Smooth muscle cell (in vitro differentiated cells): ENCODE measurements around the gene CNOT10. TPM values are rescaled to one million over a fixed set of nuclear protein-coding genes. Genes with fewer than 3 reads are reported as not detected.
A peak's percentile ranks its signal among the peaks of the same experiment; 100 is the strongest.
"Not testable (repeated sequence)": the region's sequence is repeated elsewhere in the genome, so short reads cannot be mapped to it uniquely, and the experiment has no call there.

Source experiments
- DNase-seq: peaks from one replicate; lab custom pipeline; 2025; ENCODE audit not compliant: unreplicated experiment; lab: John Stamatoyannopoulos, UW
- H2AFZ ChIP-seq: fragments of 200-600 bp; sonication (generic); 2 replicates; pipeline ENCODE4 v1.6.0; 2016; ENCODE audit warnings: antibody characterized with exemption, low read depth, mild to moderate bottlenecking
- H3F3A ChIP-seq: fragments of 200-600 bp; sonication (generic); 2 replicates; pipeline ENCODE4 v1.6.0; 2017; ENCODE audit warnings: antibody characterized with exemption, low read depth
- H3K27ac ChIP-seq: fragments of 200-600 bp; sonication (generic); 2 replicates; pipeline ENCODE4 v1.5.1; 2016; ENCODE audit warnings: low read depth, mild to moderate bottlenecking
- H3K27me3 ChIP-seq: fragments of 200-600 bp; sonication (generic); 2 replicates; pipeline ENCODE4 v1.6.1; 2016; ENCODE audit warnings: low read depth, mild to moderate bottlenecking
- H3K36me3 ChIP-seq: fragments of 200-600 bp; sonication (generic); 2 replicates; pipeline ENCODE4 v1.5.1; 2016; ENCODE audit warnings: low read depth
- H3K4me1 ChIP-seq: fragments of 200-600 bp; sonication (generic); 2 replicates; pipeline ENCODE4 v1.5.1; 2016; ENCODE audit warnings: low read depth
- H3K4me2 ChIP-seq: fragments of 200-600 bp; sonication (generic); 2 replicates; pipeline ENCODE4 v1.6.0; 2016; ENCODE audit warnings: mild to moderate bottlenecking
- H3K4me3 ChIP-seq: fragments of 200-600 bp; sonication (generic); 2 replicates; pipeline ENCODE4 v1.5.1; 2016; ENCODE audit warnings: mild to moderate bottlenecking
- H3K79me2 ChIP-seq: fragments of 200-600 bp; sonication (generic); 2 replicates; pipeline ENCODE4 v1.6.0; 2016; ENCODE audit warnings: low read depth, mild to moderate bottlenecking
- H3K9ac ChIP-seq: fragments of 200-600 bp; sonication (generic); 2 replicates; pipeline ENCODE4 v1.6.0; 2016; ENCODE audit warnings: low read depth
- H3K9me3 ChIP-seq: fragments of 200-600 bp; sonication (generic); replicated peaks from 2 replicates; pipeline ENCODE4 v1.5.1; 2016; ENCODE audit warnings: low read depth
- H4K20me1 ChIP-seq: fragments of 200-600 bp; sonication (generic); 2 replicates; pipeline ENCODE4 v1.6.0; 2016; ENCODE audit warnings: low read depth
- WGBS: methylation state at CpG from one replicate; pipeline ENCODE4 v1.1.7; 2016; ENCODE audit warnings: low lambda C conversion rate; 5-methylcytosine and 5-hydroxymethylcytosine counted together
- polyA plus RNA-seq: library from polyadenylated mRNA; unstranded; fragments of >200 nt; fragmentation: Nextera tagmentation; extraction: Ambion mirVana; gene quantifications from 2 replicates; pipeline ENCODE4 v1.2.1, GENCODE V29; 2016
- total RNA-seq: library from RNA; depleted of rRNA; stranded (reverse); fragments of >200 nt; gene quantifications from 2 replicates; pipeline ENCODE4 v1.2.3, GENCODE V29; 2014
- TF ChIP-seq, protein P1 (sequence below): fragments of 200-600 bp; sonication (generic); IDR thresholded peaks from 2 replicates; pipeline ENCODE4 v1.5.1; 2017; ENCODE audit warnings: borderline replicate concordance, mild to moderate bottlenecking, antibody characterized with exemption; ENCODE audit not compliant: insufficient read depth, poor library complexity, severe bottlenecking

The CNOT10 gene
- total and polyA plus RNA-seq, 2 experiments from 2014 or later = 19.4 to 22.9 TPM

DNA sequence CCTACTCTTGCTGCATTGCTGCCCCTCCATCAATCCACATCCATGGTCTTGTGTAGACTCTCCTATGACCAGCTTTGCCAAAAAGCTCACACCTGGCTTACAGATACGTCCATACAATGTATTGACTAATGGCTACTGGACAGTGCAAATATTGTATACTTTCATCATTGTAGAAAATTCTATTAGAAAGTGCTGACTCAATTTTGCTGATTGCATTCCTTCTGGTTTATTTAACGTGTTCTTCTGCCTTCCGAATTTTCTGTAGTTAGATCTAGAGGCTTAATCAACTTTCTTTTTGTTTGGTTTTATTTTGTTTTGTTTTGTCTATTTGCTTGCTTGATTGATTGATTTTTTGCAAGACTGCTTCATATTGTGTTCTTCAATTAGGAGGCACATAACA lies 29.8 kb upstream of the CNOT10 start:
- Histone ChIP-seq H3K4me2 (no peak overlapping the region), H3K27ac (no peak overlapping the region)
- 95% methylated on average over 3 of the region's 3 CpGs for WGBS

DNA sequence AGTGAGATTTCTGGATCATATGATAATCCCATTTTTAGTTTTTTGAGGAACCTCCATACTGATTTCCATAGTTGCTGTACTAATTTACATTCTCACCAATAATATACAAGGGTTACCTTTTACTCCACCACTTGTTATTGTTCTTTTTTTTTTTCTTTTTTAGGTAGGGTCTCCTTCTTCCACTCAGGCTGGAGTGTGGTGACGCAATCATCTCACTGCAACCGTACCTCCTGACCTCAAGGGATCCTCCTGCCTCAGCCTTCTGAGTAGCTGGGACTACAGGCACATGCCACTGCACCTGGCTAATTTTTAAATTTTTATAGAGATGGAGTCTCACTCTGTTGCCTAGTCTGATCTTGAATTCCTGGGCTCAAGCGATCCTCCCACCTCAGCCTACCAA lies 24.4 kb upstream of the CNOT10 start:
- H3F3A ChIP-seq = no peaks in the 10 kb centered on the region

More for the DNA sequence above, 29.8 kb upstream of the CNOT10 start:
- H3K79me2 ChIP-seq = no peaks in the 10 kb centered on the region
- no peak overlapping the region for H2AFZ ChIP-seq
- no peak overlapping the region for H3K9ac ChIP-seq
- H4K20me1 ChIP-seq = no peaks in the 10 kb centered on the region
- no peaks in the 10 kb centered on the region for H3K4me1 ChIP-seq
- no peaks in the 10 kb centered on the region for H3F3A ChIP-seq
- no peaks in the 10 kb centered on the region for H3K9me3 ChIP-seq
- DNase-seq = no peak
- H3K36me3 ChIP-seq = no peaks in the 10 kb centered on the region
- TF ChIP-seq, protein P1, sequence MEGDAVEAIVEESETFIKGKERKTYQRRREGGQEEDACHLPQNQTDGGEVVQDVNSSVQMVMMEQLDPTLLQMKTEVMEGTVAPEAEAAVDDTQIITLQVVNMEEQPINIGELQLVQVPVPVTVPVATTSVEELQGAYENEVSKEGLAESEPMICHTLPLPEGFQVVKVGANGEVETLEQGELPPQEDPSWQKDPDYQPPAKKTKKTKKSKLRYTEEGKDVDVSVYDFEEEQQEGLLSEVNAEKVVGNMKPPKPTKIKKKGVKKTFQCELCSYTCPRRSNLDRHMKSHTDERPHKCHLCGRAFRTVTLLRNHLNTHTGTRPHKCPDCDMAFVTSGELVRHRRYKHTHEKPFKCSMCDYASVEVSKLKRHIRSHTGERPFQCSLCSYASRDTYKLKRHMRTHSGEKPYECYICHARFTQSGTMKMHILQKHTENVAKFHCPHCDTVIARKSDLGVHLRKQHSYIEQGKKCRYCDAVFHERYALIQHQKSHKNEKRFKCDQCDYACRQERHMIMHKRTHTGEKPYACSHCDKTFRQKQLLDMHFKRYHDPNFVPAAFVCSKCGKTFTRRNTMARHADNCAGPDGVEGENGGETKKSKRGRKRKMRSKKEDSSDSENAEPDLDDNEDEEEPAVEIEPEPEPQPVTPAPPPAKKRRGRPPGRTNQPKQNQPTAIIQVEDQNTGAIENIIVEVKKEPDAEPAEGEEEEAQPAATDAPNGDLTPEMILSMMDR = no peak
- no peak overlapping the region for H3K4me3 ChIP-seq
- H3K27me3 ChIP-seq = peaks cover 9% of the 10 kb centered on the region

DNA sequence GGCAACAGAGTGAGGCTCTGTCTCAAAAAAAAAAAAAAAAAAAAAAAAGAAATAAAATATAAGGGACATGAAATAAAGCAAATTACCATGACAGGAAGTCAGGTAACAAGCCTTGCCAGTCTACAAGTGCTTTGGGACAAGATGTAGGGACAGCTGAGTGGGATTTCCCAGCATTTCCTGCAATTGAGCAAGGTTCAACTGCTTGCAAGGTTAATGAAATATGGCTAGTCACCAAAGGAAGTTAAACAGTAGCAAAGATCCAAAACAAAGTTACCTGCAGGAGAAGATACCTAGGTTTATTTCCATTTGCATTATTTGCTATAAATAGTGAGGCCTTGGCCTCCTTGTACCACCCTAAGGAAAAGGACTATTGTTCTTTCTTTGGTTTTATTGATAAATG lies 22.3 kb upstream of the CNOT10 start:
- Histone ChIP-seq H4K20me1 (no peaks in the 10 kb centered on the region), H3K4me1 (no peaks in the 10 kb centered on the region), H3K9ac (no peak overlapping the region), H3K4me3 (no peak overlapping the region), H3K36me3 (no peaks in the 10 kb centered on the region), H3K9me3 (no peaks in the 10 kb centered on the region), H3K27me3 (peaks cover 4% of the 10 kb centered on the region), H3F3A (no peaks in the 10 kb centered on the region), H2AFZ (no peak overlapping the region), H3K4me2 (no peak overlapping the region), H3K79me2 (no peaks in the 10 kb centered on the region), H3K27ac (no peak overlapping the region)
- TF ChIP-seq, protein P1 = no peak
- no peak for DNase-seq

More for the DNA sequence above, 24.4 kb upstream of the CNOT10 start:
- no peak overlapping the region for H3K4me3 ChIP-seq
- H3K27ac ChIP-seq = no peak overlapping the region
- H3K9ac ChIP-seq = no peak overlapping the region
- H3K27me3 ChIP-seq = peaks cover 9% of the 10 kb centered on the region
- H3K79me2 ChIP-seq = no peaks in the 10 kb centered on the region
- DNase-seq = no peak
- no peaks in the 10 kb centered on the region for H4K20me1 ChIP-seq
- no peak overlapping the region for H2AFZ ChIP-seq
- H3K4me2 ChIP-seq = no peak overlapping the region
- no peaks in the 10 kb centered on the region for H3K36me3 ChIP-seq
- no peaks in the 10 kb centered on the region for H3K9me3 ChIP-seq
- TF ChIP-seq, protein P1 = no peak
- 71% methylated on average over 3 of the region's 3 CpGs for whole genome bisulfite sequencing
- H3K4me1 ChIP-seq = no peaks in the 10 kb centered on the region

DNA sequence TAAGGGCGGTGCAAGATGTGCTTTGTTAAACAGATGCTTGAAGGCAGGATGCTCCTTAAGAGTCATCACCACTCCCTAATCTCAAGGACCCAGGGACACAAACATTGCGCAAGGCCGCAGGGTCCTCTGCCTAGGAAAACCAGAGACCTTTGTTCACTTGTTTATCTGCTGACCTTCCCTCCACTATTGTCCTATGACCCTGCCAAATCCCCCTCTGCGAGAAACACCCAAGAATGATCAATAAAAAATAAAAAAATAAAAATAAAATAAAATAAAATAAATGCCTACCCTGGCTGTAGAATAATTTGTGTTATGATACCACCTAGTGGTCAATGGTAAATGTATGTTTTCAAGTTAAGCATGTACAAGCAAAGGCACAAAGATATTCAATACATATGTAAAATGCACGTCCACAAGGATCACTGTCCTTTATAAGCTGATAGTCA lies 20.3 kb upstream of the CNOT10 start:
- not testable (repeated sequence) for H4K20me1 ChIP-seq, DNase-seq, H3K27me3 ChIP-seq, H3K4me1 ChIP-seq, H3K9ac ChIP-seq, H3K36me3 ChIP-seq, H2AFZ ChIP-seq, H3K9me3 ChIP-seq, H3F3A ChIP-seq, H3K4me3 ChIP-seq, H3K4me2 ChIP-seq, H3K79me2 ChIP-seq, H3K27ac ChIP-seq
- WGBS = 52% methylated on average over 5 of the region's 5 CpGs
- TF ChIP-seq, protein P1 = peak; percentile 58
